Measurements from ENCODE around the gene CNR1. TPM values are rescaled to one million over a fixed set of nuclear protein-coding genes. Genes with fewer than 3 reads are reported as not detected.

Gene CNR1
- total RNA-seq, 1 donor from 2014 or later, result 0.92 TPM

GRCh38 chr6:88111991-88112390, 54.2 kb downstream of the CNR1 start:
- no peaks in the 10 kb centered on the region for H3K27me3 ChIP-seq (ENCODE audit: control insufficient read depth, insufficient read depth, low read length)
- no peak for TF ChIP-seq CTCF (IDR thresholded peaks at IDR 0.05; ENCODE audit: insufficient read depth, low read length, poor library complexity, severe bottlenecking)
- no peak overlapping the region for H3K4me3 ChIP-seq (ENCODE audit: low read depth, low read length)
- H3K36me3 ChIP-seq (ENCODE audit: control insufficient read depth, insufficient read depth, low read length), result no peaks in the 10 kb centered on the region
- no peak for DNase-seq (ENCODE audit: low read depth)

GRCh38 chr6:88107241-88107640, 58.9 kb downstream of the CNR1 start:
- H3K27me3 ChIP-seq (ENCODE audit: control insufficient read depth, insufficient read depth, low read length), result no peaks in the 10 kb centered on the region
- no peak for TF ChIP-seq CTCF (IDR thresholded peaks at IDR 0.05; ENCODE audit: insufficient read depth, low read length, poor library complexity, severe bottlenecking)
- H3K4me3 ChIP-seq (ENCODE audit: low read depth, low read length), result no peak overlapping the region
- no peak for DNase-seq (ENCODE audit: low read depth)
- no peaks in the 10 kb centered on the region for H3K36me3 ChIP-seq (ENCODE audit: control insufficient read depth, insufficient read depth, low read length)

- H3K4me3 ChIP-seq (ENCODE audit: low read depth, low read length), result no peak overlapping the region
- TF ChIP-seq CTCF (IDR thresholded peaks at IDR 0.05; ENCODE audit: insufficient read depth, low read length, poor library complexity, severe bottlenecking), result no peak
- no peaks in the 10 kb centered on the region for H3K36me3 ChIP-seq (ENCODE audit: control insufficient read depth, insufficient read depth, low read length)
- no peaks in the 10 kb centered on the region for H3K27me3 ChIP-seq (ENCODE audit: control insufficient read depth, insufficient read depth, low read length)
- no peak for DNase-seq (ENCODE audit: low read depth)
Observed at GRCh38 chr6:88105741-88106340, 60.3 kb downstream of the CNR1 start.

Other genes with a start within 250 kb of the CNR1 start
- gene SPACA1, start 118.5 kb downstream of the CNR1 start, total RNA-seq, result not detected in 2 replicates